HG02623 (cell line): ENCODE results near the gene MZT2A.
"Not testable (repeated sequence)": the region's sequence is repeated elsewhere in the genome, so short reads cannot be mapped to it uniquely, and the experiment has no call there.

Source experiments
- ATAC-seq: cut with Tn5 transposase; IDR thresholded peaks from one replicate; pipeline ENCODE4 v1.9.1; 2021; ENCODE audit warnings: moderate library complexity; ENCODE audit not compliant: unreplicated experiment

The MZT2A gene, protein sequence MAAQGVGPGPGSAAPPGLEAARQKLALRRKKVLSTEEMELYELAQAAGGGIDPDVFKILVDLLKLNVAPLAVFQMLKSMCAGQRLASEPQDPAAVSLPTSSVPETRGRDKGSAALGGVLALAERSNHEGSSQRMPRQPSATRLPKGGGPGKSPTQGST

DNA sequence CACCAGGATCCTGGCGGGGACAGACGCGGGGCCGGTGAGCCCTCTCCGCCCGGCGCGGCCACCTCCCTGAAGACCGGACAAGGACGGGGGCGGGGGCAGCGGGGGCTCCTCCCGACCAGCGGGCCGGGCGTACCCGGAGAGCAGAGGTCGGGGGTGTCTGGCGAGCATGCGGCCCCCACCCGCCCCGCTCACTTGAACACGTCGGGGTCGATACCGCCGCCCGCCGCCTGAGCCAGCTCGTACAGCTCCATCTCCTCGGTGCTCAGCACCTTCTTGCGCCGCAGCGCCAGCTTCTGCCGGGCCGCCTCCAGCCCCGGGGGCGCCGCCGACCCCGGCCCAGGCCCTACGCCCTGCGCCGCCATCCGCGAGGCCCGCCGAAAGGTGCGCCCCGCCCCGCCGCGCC is at the start of gene MZT2A:
TSS of gene MZT2A (minus strand) at position 383 of the 403 bp plus-strand sequence. CDS start at position 362, 21 bp downstream.
- peak; percentile 8 for ATAC-seq

DNA sequence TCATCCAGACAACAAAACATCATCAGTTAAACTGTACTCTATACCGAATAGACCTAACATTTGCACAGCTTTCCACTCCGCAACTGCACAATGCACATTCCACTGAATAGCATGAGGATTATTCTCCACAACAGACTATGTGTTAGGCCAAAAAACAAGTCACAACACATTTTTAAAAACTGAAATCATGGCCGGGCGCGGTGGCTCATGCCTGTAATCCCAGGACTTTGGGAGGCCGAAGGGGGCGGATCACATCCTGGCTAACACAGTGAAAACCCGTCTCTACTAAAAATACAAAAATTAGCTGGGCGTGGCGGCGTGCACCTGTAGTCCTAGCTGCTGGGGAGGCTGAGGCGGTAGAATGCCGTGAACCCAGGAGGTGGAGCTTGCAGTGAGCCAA is 46.7 kb upstream of the MZT2A start:
- ATAC-seq, result not testable (repeated sequence)

DNA sequence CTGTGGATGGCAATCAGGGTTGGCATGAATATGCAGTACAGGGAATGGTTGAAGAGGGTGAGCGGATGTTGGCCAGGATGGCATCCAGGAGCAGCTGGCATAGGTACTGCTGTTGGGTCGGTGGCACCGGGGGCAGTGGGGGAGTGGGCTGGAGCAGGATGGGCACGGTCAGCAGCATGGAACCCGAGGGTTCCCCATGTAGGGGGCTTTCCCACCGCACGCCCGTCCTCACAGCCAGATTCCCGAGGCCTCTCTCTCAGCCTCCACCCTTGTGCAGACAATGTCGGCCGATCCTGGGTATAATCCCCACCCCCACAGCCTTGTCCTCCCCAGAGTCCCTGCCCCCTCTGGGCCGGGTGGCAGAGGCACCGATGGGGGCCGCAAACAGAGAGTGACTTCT is 44.6 kb upstream of the MZT2A start:
- ATAC-seq, result not testable (repeated sequence)

DNA sequence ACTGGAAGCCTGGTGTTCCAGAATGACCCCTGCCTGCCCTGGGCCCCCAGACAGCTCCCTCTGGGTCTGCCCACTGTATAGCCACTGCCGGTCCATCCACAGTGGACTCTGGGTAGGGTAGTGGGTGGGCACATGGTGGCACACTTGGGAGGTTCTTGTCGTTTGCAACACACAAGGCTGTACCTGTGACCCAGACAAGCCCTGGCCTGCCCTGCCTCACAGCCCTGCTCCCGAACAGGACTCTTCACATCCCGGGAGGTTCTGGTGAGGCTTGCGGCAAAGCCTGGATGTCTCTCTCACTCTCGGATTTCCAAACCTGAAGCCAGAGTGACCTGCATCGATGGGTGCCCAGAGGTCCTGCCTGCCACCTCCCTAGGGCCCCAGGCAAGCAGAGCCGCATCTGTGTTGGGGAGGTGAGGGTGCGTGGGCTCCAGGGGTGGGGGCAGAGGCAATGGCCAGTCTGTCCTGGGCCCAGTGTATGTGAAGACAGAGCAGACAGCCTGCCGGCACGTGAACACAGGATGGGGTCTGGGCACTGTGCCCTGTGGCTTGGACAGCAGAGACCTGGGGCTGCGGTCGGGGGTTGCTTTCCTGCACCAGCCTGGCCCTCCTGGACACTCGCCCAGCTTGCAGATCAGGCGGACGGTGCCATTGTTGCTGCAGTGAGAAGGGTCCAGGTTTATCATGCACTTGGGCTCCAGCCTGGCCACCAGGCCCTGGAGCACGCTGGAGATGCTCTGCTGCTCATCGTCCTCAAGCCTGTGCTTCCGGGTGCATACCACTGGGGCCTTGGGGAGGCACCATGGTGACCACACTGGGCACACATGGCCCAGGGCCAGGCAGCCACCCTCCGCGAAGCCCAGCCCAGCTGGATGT is 44.0 kb upstream of the MZT2A start:
- ATAC-seq, result not testable (repeated sequence)

DNA sequence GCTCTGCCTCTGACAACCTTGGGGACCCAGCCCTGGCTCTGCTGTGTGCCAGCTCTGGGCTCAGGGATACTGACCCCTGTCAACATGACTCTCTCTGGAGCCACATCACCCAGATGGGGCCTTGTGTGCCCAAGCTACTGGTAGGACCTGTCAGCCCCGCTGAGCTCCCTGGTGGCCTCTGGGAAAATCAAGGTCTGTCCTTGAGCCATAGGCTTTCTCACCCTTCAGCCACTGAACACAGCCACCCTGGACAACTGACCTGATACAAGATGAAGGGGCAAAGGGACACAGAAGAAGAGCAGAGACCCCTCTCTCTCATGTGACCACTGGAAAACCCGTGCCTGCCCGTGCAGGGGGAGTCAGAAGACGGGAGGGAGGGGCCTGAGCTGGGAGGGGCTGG is 43.3 kb upstream of the MZT2A start:
- no peak for ATAC-seq

GRCh38 chr2:131534965-131535364 is 42.8 kb upstream of the MZT2A start:
- not testable (repeated sequence) for ATAC-seq

GRCh38 chr2:131534317-131534672 is 42.1 kb upstream of the MZT2A start:
- not testable (repeated sequence) for ATAC-seq

DNA sequence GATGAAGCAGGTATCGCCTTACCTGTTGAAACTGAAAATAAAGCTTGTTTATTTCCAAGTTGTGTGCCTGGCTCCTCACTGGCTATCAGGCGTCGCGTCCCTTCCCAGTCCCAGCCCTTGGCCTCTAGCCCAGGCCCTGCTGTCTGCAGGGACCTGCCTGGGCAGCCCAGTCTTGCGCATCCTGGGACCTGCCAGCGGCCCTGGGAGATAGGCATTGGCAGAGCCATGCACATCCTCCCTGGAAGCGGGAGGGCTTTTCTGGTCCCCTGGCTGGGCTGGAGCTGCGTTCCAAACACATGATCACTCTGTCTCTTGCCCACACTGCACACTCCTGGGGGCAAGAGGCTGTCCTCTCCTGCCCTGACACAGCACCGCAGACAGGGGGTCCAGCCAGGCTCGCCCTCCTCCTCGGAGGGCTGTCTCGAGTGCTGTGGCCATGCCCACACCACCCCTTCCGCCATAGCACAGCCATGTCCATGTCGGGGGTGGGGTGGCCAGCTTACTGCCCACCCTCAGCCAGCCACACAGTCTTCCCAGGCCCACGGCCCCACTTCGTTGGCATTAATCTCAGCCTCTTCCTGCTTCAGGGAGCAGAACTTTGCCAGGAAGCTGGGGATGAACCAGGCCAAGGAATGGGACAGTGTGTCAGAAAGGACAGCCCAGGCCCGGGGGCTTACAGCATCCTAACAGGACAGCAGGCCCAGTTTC is 41.6 kb upstream of the MZT2A start:
- ATAC-seq, result not testable (repeated sequence)

- not testable (repeated sequence) for ATAC-seq
Observed at GRCh38 chr2:131532723-131533608, 40.8 kb upstream of the MZT2A start.

DNA sequence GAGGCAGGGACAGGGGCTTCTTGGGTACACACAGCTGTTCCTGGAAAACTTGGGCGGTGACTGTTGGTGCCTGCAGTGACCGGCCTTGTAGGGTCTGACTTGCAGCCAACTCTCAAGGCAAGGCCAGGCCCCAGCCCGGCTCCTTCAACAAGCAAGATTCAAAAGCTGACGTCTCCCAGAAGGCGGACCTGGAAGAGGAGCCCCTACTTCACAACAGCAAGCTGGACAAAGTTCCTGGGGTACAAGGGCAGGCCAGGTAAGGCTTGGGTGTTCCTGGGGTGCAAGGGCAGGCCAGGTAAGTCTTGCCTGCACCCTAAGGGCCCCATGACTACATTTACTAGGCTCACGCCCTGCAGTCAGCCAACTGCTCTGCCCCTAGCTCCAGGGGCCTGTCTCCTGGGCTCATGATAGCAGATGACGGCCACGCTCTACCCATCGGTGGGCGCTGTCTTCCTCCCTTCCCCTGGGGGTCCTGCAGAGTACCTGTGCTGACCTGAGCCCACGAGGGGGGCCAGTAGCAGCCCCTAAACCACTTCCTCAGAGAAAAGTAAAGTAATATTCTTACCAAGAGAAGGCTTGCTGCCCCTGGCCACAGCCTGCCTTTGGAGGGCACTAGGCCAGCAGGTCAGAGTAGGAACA is 39.5 kb upstream of the MZT2A start:
- ATAC-seq, result not testable (repeated sequence)

- not testable (repeated sequence) for ATAC-seq
Observed at GRCh38 chr2:131530626-131531344, 38.6 kb upstream of the MZT2A start.

GRCh38 chr2:131529864-131530445 is 37.8 kb upstream of the MZT2A start:
- ATAC-seq, result peak; percentile 1

DNA sequence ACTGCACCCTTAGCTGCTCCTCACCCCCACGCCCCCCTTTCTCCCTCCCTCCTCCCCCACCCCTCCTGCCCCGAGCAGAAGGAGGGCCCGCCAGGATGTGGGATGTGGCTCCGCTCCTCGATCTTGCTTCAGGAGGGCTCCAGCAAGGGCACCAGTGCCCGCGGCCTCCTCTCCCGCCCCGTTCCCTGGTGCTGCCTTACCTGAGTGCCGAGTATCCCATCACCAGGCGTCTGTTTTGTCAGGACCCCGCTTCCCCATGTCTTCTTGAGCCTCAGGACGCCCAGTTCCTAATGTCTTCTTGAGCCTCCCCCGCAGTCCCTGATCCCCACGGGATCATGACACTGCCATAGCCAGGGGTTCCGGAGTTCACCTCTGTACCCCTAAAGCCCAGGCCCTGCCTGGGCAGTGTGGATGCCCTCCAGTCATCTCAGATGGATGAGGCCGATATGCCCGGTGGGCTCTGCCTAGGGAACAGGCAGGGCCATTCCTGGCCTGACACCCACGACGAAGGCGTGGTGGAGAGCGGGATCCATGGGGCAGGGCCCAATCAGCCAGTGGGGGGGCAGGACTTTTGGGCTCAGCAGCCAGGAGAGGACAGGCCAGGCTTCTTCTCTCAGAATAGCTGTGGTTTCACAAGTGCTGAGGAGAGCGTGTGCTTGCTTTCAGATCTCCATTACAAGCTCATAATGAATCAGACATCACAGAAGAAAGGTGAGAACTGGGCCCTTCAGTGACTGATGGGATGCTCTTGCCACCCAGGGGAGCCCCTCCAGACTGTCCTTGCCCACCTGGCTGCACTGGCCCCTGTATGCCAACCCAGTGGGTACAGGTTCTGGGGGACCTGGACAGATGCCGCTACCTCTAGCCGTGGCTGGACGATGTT is 37.0 kb upstream of the MZT2A start:
- peak; percentile 51 for ATAC-seq

DNA sequence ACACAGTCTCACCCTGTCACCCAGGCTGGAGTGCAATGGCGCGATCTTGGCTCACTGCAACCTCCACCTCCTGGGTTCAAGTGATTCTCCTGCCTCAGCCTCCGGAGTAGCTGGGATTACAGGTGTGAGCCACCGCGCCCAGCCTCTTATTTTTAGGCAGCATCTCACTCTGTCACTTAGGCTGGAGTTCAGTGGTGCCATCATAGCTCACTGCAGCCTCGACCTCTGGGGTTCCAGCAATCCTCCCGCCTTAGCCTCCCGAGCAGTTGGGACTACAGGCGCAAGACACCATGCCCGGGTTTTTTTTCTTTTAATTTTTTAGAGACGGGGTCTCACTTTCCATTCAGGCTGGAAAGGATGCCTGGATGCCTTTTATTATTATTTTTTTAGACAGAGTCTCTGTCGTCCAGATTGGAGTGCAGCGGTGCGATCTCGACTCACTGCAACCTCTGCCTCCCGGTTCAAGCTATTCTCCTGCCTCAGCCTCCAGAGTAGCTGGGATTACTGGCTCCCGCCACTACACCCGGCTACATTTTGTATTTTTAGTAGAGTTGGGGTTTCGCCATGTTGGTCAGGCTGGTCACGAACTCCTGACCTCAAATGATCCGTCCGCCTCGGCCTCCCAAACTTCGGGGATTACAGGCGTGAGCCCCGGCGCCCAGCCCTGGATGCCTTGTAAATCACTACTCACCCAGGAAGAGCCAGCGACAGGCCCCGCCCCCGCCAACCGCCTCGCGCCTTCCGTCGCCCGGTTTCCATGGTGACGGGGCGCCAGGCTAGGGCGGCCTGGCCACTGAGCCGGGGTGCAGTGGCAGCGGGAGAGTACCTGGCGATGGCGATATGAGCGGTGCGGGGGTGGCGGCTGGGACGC is 35.2 kb upstream of the MZT2A start, which contains the start of gene CCDC74A:
TSS of gene CCDC74A (plus strand) at position 758 of the 871 bp plus-strand sequence. CDS start at position 841, 83 bp downstream.
- ATAC-seq, result peak; percentile 89

DNA sequence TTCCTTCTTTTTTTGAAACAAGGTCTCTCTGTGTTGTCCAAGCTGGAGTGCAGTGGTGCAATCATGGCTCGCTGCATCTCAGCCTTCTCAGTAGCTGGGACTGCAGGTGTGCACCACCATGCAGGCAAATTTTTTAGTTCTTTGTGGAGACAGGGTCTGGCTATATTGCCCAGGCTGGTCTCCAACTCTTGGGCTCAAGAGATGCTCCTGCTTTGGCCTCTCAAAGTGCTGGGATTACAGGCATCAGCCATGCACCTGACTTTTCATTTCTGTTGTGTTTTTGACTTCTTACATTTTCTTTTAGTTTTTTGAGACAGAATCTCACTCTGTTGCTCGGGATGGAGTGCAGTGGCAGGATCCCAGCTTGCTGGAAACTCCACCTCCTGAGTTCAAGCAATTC is 33.1 kb upstream of the MZT2A start:
- ATAC-seq, result not testable (repeated sequence)

- no peak for ATAC-seq
Observed at GRCh38 chr2:131521961-131522781, 30.0 kb upstream of the MZT2A start.
